Mesenchymal stem cell (in vitro differentiated cells and primary cell): ENCODE results near the gene USP46.

Source experiments
- DNase-seq: peaks from one replicate; pipeline ENCODE4 v3.0.0-alpha.2; 2013
- H2AFZ ChIP-seq: one replicate; pipeline ENCODE4 v1.6.1; 2013; ENCODE audit warnings: low read depth, mild to moderate bottlenecking, control low read depth, inconsistent platforms, low read length, moderate library complexity
- H2AK5ac ChIP-seq: 2 replicates; pipeline ENCODE4 v1.6.1; 2013; ENCODE audit warnings: low read length, moderate library complexity, mild to moderate bottlenecking, inconsistent platforms; ENCODE audit not compliant: severe bottlenecking
- H2BK120ac ChIP-seq: one replicate; pipeline ENCODE4 v1.6.1; 2013; ENCODE audit warnings: low read depth, mild to moderate bottlenecking, inconsistent platforms, low read length, moderate library complexity
- H2BK12ac ChIP-seq, 2 experiments: one replicate each; pipeline ENCODE4 v1.6.1; 2013; ENCODE audit warnings: inconsistent platforms in 2 of 2, low read length in 2 of 2, mild to moderate bottlenecking in 2 of 2, moderate library complexity in 2 of 2, control low read depth in 1 of 2
- H2BK15ac ChIP-seq: one replicate; pipeline ENCODE4 v1.6.1; 2013; ENCODE audit warnings: mild to moderate bottlenecking, low read depth, inconsistent platforms; ENCODE audit not compliant: poor library complexity, severe bottlenecking
- H2BK5ac ChIP-seq: 2 replicates; pipeline ENCODE4 v1.6.1; 2013; ENCODE audit warnings: low read depth, mild to moderate bottlenecking, low read length, control low read depth, inconsistent platforms; ENCODE audit not compliant: poor library complexity, severe bottlenecking
- H3K14ac ChIP-seq, 2 experiments: one replicate each; pipeline ENCODE4 v1.6.1; 2013; ENCODE audit warnings: inconsistent platforms in 2 of 2, low read length in 2 of 2, control low read depth in 1 of 2, mild to moderate bottlenecking in 1 of 2, moderate library complexity in 1 of 2
- H3K18ac ChIP-seq, 2 experiments: one replicate each; pipeline ENCODE4 v1.6.1; 2013; ENCODE audit warnings: inconsistent platforms in 2 of 2, low read length in 2 of 2, control low read depth in 1 of 2, low read depth in 1 of 2, mild to moderate bottlenecking in 1 of 2
- H3K23ac ChIP-seq, 2 experiments: one replicate each; pipeline ENCODE4 v1.6.1; 2013; ENCODE audit warnings: inconsistent platforms in 2 of 2, low read length in 2 of 2, mild to moderate bottlenecking in 2 of 2, moderate library complexity in 2 of 2, control low read depth in 1 of 2
- H3K27ac ChIP-seq: 2 replicates; pipeline ENCODE4 v1.5.1; 2013; ENCODE audit warnings: mild to moderate bottlenecking, moderate library complexity, low read length, control low read depth, inconsistent platforms; ENCODE audit not compliant: poor library complexity, severe bottlenecking
- H3K27me3 ChIP-seq, 2 experiments: 2 replicates each; pipeline versions ENCODE4 v1.6.1 to v1.7.0; 2013; ENCODE audit warnings: low read length in 2 of 2, mild to moderate bottlenecking in 2 of 2, moderate library complexity in 2 of 2, control low read depth in 1 of 2, inconsistent platforms in 1 of 2; ENCODE audit not compliant: control insufficient read depth in 1 of 2, insufficient read depth in 1 of 2
- H3K36me3 ChIP-seq, 2 experiments: 2 replicates each; pipeline versions ENCODE4 v1.6.1 to v1.7.0; 2013; ENCODE audit warnings: low read length in 2 of 2, control low read depth in 1 of 2, inconsistent platforms in 1 of 2, low read depth in 1 of 2, mild to moderate bottlenecking in 1 of 2; ENCODE audit not compliant: insufficient read depth in 2 of 2, control insufficient read depth in 1 of 2
- H3K4ac ChIP-seq, 2 experiments: one replicate each; pipeline ENCODE4 v1.6.1; 2013; ENCODE audit warnings: inconsistent platforms in 2 of 2, low read length in 2 of 2, mild to moderate bottlenecking in 2 of 2, moderate library complexity in 2 of 2, control low read depth in 1 of 2, low read depth in 1 of 2
- H3K4me1 ChIP-seq: 2 replicates; pipeline ENCODE4 v1.6.1; 2013; ENCODE audit warnings: low read depth, low read length, control low read depth; ENCODE audit not compliant: control insufficient read depth, insufficient read depth
- H3K4me2 ChIP-seq: 2 replicates; pipeline ENCODE4 v1.6.1; 2013; ENCODE audit warnings: low read length, mild to moderate bottlenecking, inconsistent platforms; ENCODE audit not compliant: poor library complexity, severe bottlenecking
- H3K4me3 ChIP-seq, 2 experiments: 2 replicates each; pipeline versions ENCODE4 v1.5.1 to v1.7.0; 2013; ENCODE audit warnings: low read length in 2 of 2, mild to moderate bottlenecking in 2 of 2, control low read depth in 1 of 2, low read depth in 1 of 2; ENCODE audit not compliant: insufficient read depth in 1 of 2
- H3K79me1 ChIP-seq: replicated peaks from 2 replicates; pipeline ENCODE4 v1.6.1; 2013; ENCODE audit warnings: mild to moderate bottlenecking, control low read depth, low read length, inconsistent platforms; ENCODE audit not compliant: poor library complexity, severe bottlenecking
- H3K9ac ChIP-seq: 2 replicates; pipeline ENCODE4 v1.7.0; 2013; ENCODE audit warnings: mild to moderate bottlenecking, low read length, moderate library complexity
- H3K9me3 ChIP-seq: 2 replicates; pipeline ENCODE4 v1.7.0; 2013; ENCODE audit warnings: mild to moderate bottlenecking, low read length; ENCODE audit not compliant: control insufficient read depth
- H4K8ac ChIP-seq: one replicate; pipeline ENCODE4 v1.6.1; 2013; ENCODE audit warnings: inconsistent platforms, mild to moderate bottlenecking, low read length, moderate library complexity
- H4K91ac ChIP-seq: one replicate; pipeline ENCODE4 v1.6.1; 2013; ENCODE audit warnings: mild to moderate bottlenecking, low read length, inconsistent platforms
- WGBS: methylation state at CpG from one replicate; pipeline ENCODE4 v1.1.7; 2013; ENCODE audit warnings: mixed read lengths; 5-methylcytosine and 5-hydroxymethylcytosine counted together

The USP46 gene

DNA sequence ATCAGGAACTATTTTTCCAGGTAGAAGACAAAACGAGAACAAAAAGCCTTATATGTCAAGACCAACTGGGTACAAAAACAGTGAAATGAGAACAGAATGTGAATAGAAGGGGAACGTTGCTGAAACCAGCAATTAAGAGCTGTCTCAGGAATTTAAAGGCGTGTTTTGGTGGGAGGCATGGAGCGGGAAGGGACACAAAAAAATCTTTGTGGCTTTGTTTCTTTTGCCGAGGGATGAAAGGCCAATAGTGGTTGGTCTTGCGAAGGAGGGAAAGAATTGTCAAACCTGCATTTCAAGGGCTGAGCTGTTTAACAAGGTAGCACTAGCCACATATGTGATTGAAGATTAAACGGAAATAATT, 103.8 kb downstream of the USP46 start:
- no peak overlapping the region for H2BK120ac ChIP-seq
- DNase-seq: no peak
- no peak overlapping the region for H4K91ac ChIP-seq
- H3K9me3 ChIP-seq: no peaks in the 10 kb centered on the region
- H2BK5ac ChIP-seq: no peak overlapping the region
- no peaks in the 10 kb centered on the region for H3K79me1 ChIP-seq
- no peak overlapping the region for H3K4ac ChIP-seq
- no peak overlapping the region for H2AFZ ChIP-seq
- no peak overlapping the region for H3K23ac ChIP-seq
- H3K9ac ChIP-seq: no peak overlapping the region
- no peak overlapping the region for H3K14ac ChIP-seq
- no peak overlapping the region for H3K18ac ChIP-seq
- H2AK5ac ChIP-seq: no peak overlapping the region
- H4K8ac ChIP-seq: no peak overlapping the region
- H3K36me3 ChIP-seq: no peaks in the 10 kb centered on the region
- H3K4me2 ChIP-seq: no peak overlapping the region
- no peak overlapping the region for H3K27ac ChIP-seq
- 77% methylated on average over 7 of the region's 7 CpGs for WGBS
- H3K27me3 ChIP-seq: peaks cover 0 to 16% of the 10 kb centered on the region in 2 experiments
- H3K4me3 ChIP-seq: no peak overlapping the region
- no peaks in the 10 kb centered on the region for H3K4me1 ChIP-seq
- no peak overlapping the region for H2BK12ac ChIP-seq
- no peak overlapping the region for H2BK15ac ChIP-seq

DNA sequence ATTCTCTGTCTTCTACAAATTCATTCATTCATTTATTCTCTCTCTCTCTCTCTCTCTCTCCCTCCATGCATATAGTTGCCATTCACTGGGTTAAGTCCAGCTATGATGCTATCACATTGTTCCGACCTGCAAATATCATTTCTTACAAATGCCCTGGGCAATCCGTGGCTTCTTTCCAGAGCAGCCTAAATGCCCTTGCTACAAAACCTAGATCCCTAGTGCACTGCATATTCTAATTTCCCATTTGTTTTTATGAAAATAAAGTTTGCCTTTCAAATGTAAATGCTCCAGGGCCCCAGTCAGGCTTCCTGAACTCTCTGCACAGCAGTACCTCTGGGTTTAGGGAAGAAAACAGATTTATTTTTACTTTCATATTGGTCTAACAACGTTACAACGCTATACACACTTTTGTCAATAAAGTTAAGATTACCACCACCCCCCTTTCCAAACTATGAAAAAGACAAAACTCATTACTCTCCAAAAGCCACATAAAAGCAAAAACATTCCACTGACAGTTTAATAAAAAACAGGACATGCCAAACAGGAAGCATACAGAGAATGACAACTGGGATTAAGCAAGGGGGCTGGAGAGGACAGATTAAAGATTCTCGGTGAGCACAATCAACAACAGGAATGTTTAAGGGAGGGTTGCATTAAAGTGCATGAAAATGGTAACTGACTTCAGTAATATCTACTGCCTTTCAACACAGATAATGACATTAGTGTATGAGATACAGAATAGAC, 104.3 kb downstream of the USP46 start:
- Histone ChIP-seq H3K23ac (no peak overlapping the region), H3K27ac (no peak overlapping the region), H3K79me1 (no peaks in the 10 kb centered on the region), H3K4me2 (no peak overlapping the region), H3K9ac (no peak overlapping the region), H3K14ac (no peak overlapping the region), H2BK5ac (no peak overlapping the region), H2AK5ac (no peak overlapping the region), H2AFZ (no peak overlapping the region), H2BK15ac (no peak overlapping the region), H3K36me3 (no peaks in the 10 kb centered on the region), H3K9me3 (no peaks in the 10 kb centered on the region), H3K27me3 (peaks cover 0 to 16% of the 10 kb centered on the region in 2 experiments), H3K18ac (no peak overlapping the region), H4K8ac (no peak overlapping the region), H2BK120ac (no peak overlapping the region), H3K4me1 (no peaks in the 10 kb centered on the region), H3K4ac (no peak overlapping the region), H3K4me3 (no peak overlapping the region), H2BK12ac (no peak overlapping the region), H4K91ac (no peak overlapping the region)
- DNase-seq: peak; percentile 39
- 54% methylated on average over 5 of the region's 5 CpGs for WGBS

DNA sequence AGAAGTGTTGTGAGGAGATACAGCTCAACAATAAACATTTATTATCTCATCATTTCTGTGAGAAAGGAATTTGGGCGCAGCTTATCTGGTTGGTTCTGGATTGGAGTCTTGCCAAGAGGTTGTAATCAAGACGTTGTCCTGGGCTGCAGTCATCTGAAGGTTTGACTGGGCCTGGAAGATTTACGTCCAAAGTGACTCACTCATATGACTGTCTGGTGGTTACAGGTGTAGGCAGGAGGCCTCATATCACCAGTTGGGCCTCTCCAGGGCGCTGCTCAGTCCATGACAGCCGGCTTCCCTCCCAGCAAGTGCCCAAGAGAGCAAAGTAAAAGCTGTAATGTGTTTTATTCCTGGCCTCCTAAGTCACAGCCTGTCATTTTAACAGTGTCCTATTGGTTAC, 106.3 kb downstream of the USP46 start:
- peaks cover 0 to 14% of the 10 kb centered on the region in 2 experiments for H3K27me3 ChIP-seq
- no peak overlapping the region for H2BK15ac ChIP-seq
- no peak overlapping the region for H4K8ac ChIP-seq
- no peak overlapping the region for H3K18ac ChIP-seq
- H3K79me1 ChIP-seq: no peaks in the 10 kb centered on the region
- whole genome bisulfite sequencing: 62% methylated on average over 5 of the region's 5 CpGs
- H3K9me3 ChIP-seq: no peaks in the 10 kb centered on the region
- no peak overlapping the region for H3K4me2 ChIP-seq
- H3K4me3 ChIP-seq: no peak overlapping the region
- H3K9ac ChIP-seq: no peak overlapping the region
- no peak overlapping the region for H3K23ac ChIP-seq
- H3K36me3 ChIP-seq: no peaks in the 10 kb centered on the region
- H3K14ac ChIP-seq: no peak overlapping the region
- H2BK5ac ChIP-seq: no peak overlapping the region
- no peak overlapping the region for H2AK5ac ChIP-seq
- no peak for DNase-seq
- H2BK120ac ChIP-seq: no peak overlapping the region
- H3K4me1 ChIP-seq: peaks cover 2% of the 10 kb centered on the region
- H2BK12ac ChIP-seq: no peak overlapping the region
- no peak overlapping the region for H3K27ac ChIP-seq
- H4K91ac ChIP-seq: no peak overlapping the region
- no peak overlapping the region for H3K4ac ChIP-seq
- no peak overlapping the region for H2AFZ ChIP-seq

DNA sequence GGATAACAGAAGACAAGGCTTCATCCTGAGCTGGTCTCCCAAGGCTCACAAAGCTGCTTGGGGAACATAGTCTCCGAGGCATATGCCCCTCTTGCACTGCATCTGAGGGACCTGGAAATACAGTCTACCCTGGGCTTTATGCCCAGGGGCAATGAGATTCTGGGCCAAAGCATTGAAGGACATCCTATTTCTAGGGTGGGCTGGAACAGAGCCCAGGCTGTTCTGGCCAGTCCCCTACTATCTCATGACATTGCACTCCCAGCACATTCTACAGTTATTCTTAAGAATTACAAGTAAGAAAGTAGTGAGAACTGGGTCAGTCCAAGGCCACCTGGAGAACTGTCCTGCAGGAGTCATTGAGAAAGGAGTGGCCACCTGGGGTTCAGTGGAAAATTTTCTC, 107.6 kb downstream of the USP46 start:
- Histone ChIP-seq H3K36me3 (no peaks in the 10 kb centered on the region), H3K18ac (no peak overlapping the region), H2BK5ac (no peak overlapping the region), H3K14ac (no peak overlapping the region), H3K9me3 (no peaks in the 10 kb centered on the region), H3K4me2 (no peak overlapping the region), H3K27ac (no peak overlapping the region), H3K4ac (no peak overlapping the region), H4K8ac (no peak overlapping the region), H3K4me3 (no peak overlapping the region), H4K91ac (no peak overlapping the region), H3K4me1 (peaks cover 2% of the 10 kb centered on the region), H2BK15ac (no peak overlapping the region), H2AK5ac (no peak overlapping the region), H2BK12ac (no peak overlapping the region), H3K27me3 (peaks cover 0 to 4% of the 10 kb centered on the region in 2 experiments), H3K23ac (no peak overlapping the region), H2BK120ac (no peak overlapping the region), H3K9ac (no peak overlapping the region), H3K79me1 (no peaks in the 10 kb centered on the region), H2AFZ (no peak overlapping the region)
- 96% methylated on average over 1 of the region's 1 CpG for WGBS
- DNase-seq: no peak
